ENCODE results near the gene CCDC102B.

The CCDC102B gene

GRCh38 chr18:68797871-68798270 lies at the start of gene CCDC102B:
CCDC102B (plus strand) TSS chr18:68798080; CDS start chr18:68836764, 38,684 bp downstream.
- no peak within 1 kb of the TSS for H3K27ac ChIP-seq (ENCODE audit: low read depth, low read length)
- H3K27me3 ChIP-seq (ENCODE audit: low read length), result peaks cover 2% of the 10 kb centered on the region; the same call in 1 of the 2 replicates
- no peaks in the 10 kb centered on the region for H3K79me2 ChIP-seq (ENCODE audit: insufficient read depth, low read length)
- H2AFZ ChIP-seq (ENCODE audit: low read depth, low read length, severe bottlenecking), result no peak within 1 kb of the TSS
- no peaks in the 10 kb centered on the region for H3F3A ChIP-seq (ENCODE audit: insufficient read depth)
- no peaks in the 10 kb centered on the region for H3K9me2 ChIP-seq (replicated peaks; ENCODE audit: insufficient read depth, low read length)
- no peaks in the 10 kb centered on the region for H3K36me3 ChIP-seq (ENCODE audit: low read length)
- TF ChIP-seq EZH2phosphoT487 (conservative IDR thresholded peaks at IDR 0.05; ENCODE audit: low read length) (no peak), CTCF (IDR thresholded peaks at IDR 0.05; ENCODE audit: insufficient read depth, low read length, poor library complexity, severe bottlenecking) (no peak)
- H3K9me3 ChIP-seq (ENCODE audit: insufficient read depth, low read length), result no peaks in the 10 kb centered on the region
- no peak within 1 kb of the TSS for H3K4me3 ChIP-seq (ENCODE audit: insufficient read depth, low read length, poor library complexity, severe bottlenecking)
- no peak within 1 kb of the TSS for H3K9ac ChIP-seq (ENCODE audit: low read length)
- no peaks in the 10 kb centered on the region for H4K20me1 ChIP-seq (ENCODE audit: low read depth, low read length)
- no peak within 1 kb of the TSS for H3K4me2 ChIP-seq (ENCODE audit: low read depth, low read length, poor library complexity, severe bottlenecking)

- TF ChIP-seq CTCF (IDR thresholded peaks at IDR 0.05; ENCODE audit: insufficient read depth, low read length, poor library complexity, severe bottlenecking) (no peak), EZH2phosphoT487 (conservative IDR thresholded peaks at IDR 0.05; ENCODE audit: low read length) (no peak)
Measured at GRCh38 chr18:68757126-68757525, 40.8 kb upstream of the CCDC102B start.

DNA sequence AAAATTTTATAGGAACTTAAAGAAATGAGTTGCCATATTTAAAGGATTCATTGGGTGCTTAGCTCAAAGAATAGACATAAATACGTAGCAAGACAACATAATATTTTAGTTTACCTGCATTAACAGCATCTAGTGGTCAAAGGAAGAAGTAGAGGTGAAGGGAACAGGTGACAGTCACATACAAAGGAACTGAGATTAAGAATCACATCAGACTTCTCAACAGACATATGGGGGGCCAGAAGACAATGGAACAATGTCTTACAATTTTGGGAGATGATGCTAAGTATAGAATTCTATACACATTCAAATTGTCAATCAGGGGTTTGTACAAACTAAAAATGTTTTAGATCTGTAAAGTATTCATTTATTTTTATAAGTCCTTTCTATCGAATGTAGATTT lies 38.6 kb upstream of the CCDC102B start:
- Histone ChIP-seq H2AFZ (ENCODE audit: low read depth, low read length, severe bottlenecking) (no peak overlapping the region), H3K79me2 (ENCODE audit: insufficient read depth, low read length) (no peaks in the 10 kb centered on the region), H3K27ac (ENCODE audit: low read depth, low read length) (no peak overlapping the region), H3K4me2 (ENCODE audit: low read depth, low read length, poor library complexity, severe bottlenecking) (no peak overlapping the region), H3K36me3 (ENCODE audit: low read length) (0 out of 2 replicates have a peak, but pooled peaks cover 2% of the 10 kb centered on the region), H3F3A (ENCODE audit: insufficient read depth) (no peaks in the 10 kb centered on the region), H3K4me3 (ENCODE audit: insufficient read depth, low read length, poor library complexity, severe bottlenecking) (no peak overlapping the region), H3K9me2 (replicated peaks; ENCODE audit: insufficient read depth, low read length) (no peaks in the 10 kb centered on the region), H3K9ac (ENCODE audit: low read length) (no peak overlapping the region), H3K27me3 (ENCODE audit: low read length) (no peaks in the 10 kb centered on the region), H3K9me3 (ENCODE audit: insufficient read depth, low read length) (0 out of 2 replicates have a peak, but pooled peaks cover 11% of the 10 kb centered on the region), H4K20me1 (ENCODE audit: low read depth, low read length) (no peaks in the 10 kb centered on the region)
- TF ChIP-seq CTCF (IDR thresholded peaks at IDR 0.05; ENCODE audit: insufficient read depth, low read length, poor library complexity, severe bottlenecking) (no peak), EZH2phosphoT487 (conservative IDR thresholded peaks at IDR 0.05; ENCODE audit: low read length) (no peak)

More at GRCh38 chr18:68757126-68757525, 40.8 kb upstream of the CCDC102B start:
- H3K79me2 ChIP-seq (ENCODE audit: insufficient read depth, low read length), result no peaks in the 10 kb centered on the region
- no peaks in the 10 kb centered on the region for H3F3A ChIP-seq (ENCODE audit: insufficient read depth)
- no peak overlapping the region for H3K4me2 ChIP-seq (ENCODE audit: low read depth, low read length, poor library complexity, severe bottlenecking)
- no peak overlapping the region for H3K4me3 ChIP-seq (ENCODE audit: insufficient read depth, low read length, poor library complexity, severe bottlenecking)
- no peak overlapping the region for H3K9ac ChIP-seq (ENCODE audit: low read length)
- no peak overlapping the region for H3K27ac ChIP-seq (ENCODE audit: low read depth, low read length)
- 0 out of 2 replicates have a peak, but pooled peaks cover 11% of the 10 kb centered on the region for H3K9me3 ChIP-seq (ENCODE audit: insufficient read depth, low read length)
- H3K9me2 ChIP-seq (replicated peaks; ENCODE audit: insufficient read depth, low read length), result no peaks in the 10 kb centered on the region
- 0 out of 2 replicates have a peak, but pooled peaks cover 2% of the 10 kb centered on the region for H3K36me3 ChIP-seq (ENCODE audit: low read length)
- H4K20me1 ChIP-seq (ENCODE audit: low read depth, low read length), result no peaks in the 10 kb centered on the region
- H2AFZ ChIP-seq (ENCODE audit: low read depth, low read length, severe bottlenecking), result no peak overlapping the region
- H3K27me3 ChIP-seq (ENCODE audit: low read length), result no peaks in the 10 kb centered on the region

Data from SU-DHL-6 (cell line).